ENCODE results near the gene MANSC4. TPM values are rescaled to one million over a fixed set of nuclear protein-coding genes. Genes with fewer than 3 reads are reported as not detected.

MANSC4 gene
- total and polyA plus RNA-seq, 2 donors = not detected

DNA sequence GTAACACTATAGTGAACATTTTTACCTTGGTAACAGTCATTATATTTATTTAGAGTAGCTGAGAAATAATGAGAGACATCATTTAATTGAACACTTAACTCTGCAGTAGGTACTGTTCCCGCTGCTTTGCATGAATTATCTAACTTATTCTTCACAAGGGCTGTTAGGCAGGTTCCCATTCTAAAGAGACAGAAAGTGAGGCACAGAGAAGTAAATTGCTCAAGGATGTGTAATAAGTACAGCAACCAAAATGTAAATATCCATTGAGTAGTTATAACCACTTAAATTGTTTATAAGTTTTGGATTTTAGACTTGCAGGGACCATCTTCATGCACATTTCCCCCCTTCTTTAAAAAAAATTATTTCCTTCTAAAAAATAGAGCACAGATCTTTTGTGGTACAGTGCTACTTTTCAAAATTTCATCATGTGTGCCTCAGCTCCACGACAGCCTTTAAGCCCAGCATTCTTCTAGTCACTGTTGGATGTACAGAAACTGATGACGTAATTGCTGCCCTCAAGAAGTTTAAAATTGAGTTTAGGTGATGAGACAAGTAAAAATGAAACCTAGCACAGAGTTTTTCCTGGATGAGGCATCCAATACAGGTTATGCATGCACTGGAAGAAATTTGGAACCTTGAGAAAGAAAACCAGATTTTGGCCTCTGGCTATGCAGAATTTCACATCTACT lies 6.0 kb upstream of the MANSC4 start:
- Histone ChIP-seq H3K27ac (ENCODE audit: low read depth) (no peak overlapping the region), H3K4me1 (ENCODE audit: insufficient read depth) (peaks cover 2% of the 10 kb centered on the region), H3K36me3 (ENCODE audit: insufficient read depth) (no peaks in the 10 kb centered on the region), H3K4me3 (ENCODE audit: low read depth, low read length) (no peak overlapping the region)
- DNase-seq (ENCODE audit: extremely low spot score) = no peak
- WGBS = 75% methylated on average over 3 of the region's 3 CpGs

DNA sequence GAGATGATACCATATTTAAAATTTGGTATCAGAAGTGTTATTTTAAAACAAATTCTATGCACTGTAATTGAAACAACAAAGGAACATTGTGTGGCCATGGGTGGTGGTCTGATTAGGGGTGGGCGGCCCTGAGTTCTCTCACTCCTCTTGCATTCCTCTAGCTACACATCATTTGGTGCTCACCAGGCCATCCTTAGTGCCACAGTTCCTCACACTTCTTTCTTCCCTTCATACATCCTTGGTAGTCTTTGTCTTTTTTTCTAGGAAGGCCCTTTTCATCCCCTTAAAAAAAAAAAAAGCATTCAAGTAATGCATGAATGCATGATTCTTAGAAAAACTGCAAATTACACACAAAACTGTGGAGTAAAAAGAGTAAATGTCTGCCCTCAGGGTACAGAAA lies 2.4 kb upstream of the MANSC4 start:
- H3K4me3 ChIP-seq (ENCODE audit: low read depth, low read length) = peak overlapping the region; percentile 3
- WGBS = 68% methylated on average over 1 of the region's 1 CpG
- no peak overlapping the region for H3K27ac ChIP-seq (ENCODE audit: low read depth)
- DNase-seq (ENCODE audit: extremely low spot score) = no peak
- no peaks in the 10 kb centered on the region for H3K36me3 ChIP-seq (ENCODE audit: insufficient read depth)
- H3K4me1 ChIP-seq (ENCODE audit: insufficient read depth) = peaks cover 2% of the 10 kb centered on the region

DNA sequence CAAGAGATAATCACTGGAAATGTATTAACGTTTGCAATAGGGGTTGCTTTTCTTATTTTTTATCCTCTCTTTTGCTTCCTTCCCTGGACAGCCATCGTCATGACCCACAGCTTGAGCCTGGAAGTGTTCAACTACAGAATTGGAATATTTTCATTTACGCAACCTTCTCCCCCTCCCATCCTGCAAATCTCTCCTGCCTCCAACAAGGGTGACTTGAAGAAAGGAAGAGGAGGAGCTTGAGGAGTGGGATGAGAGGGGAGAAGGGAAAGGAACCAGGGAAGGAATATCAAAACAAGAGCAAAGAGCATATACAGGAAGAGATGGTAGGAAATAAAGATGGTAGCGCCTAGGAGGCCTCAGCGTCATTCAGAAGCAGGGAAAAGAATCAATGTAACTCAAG lies 1.6 kb upstream of the MANSC4 start:
- no peaks in the 10 kb centered on the region for H3K36me3 ChIP-seq (ENCODE audit: insufficient read depth)
- peaks cover 2% of the 10 kb centered on the region for H3K4me1 ChIP-seq (ENCODE audit: insufficient read depth)
- DNase-seq (ENCODE audit: extremely low spot score) = no peak
- WGBS = 41% methylated on average over 5 of the region's 5 CpGs
- peak overlapping the region; percentile 25 for H3K27ac ChIP-seq (ENCODE audit: low read depth)
- H3K4me3 ChIP-seq (ENCODE audit: low read depth, low read length) = peak overlapping the region; percentile 71

DNA sequence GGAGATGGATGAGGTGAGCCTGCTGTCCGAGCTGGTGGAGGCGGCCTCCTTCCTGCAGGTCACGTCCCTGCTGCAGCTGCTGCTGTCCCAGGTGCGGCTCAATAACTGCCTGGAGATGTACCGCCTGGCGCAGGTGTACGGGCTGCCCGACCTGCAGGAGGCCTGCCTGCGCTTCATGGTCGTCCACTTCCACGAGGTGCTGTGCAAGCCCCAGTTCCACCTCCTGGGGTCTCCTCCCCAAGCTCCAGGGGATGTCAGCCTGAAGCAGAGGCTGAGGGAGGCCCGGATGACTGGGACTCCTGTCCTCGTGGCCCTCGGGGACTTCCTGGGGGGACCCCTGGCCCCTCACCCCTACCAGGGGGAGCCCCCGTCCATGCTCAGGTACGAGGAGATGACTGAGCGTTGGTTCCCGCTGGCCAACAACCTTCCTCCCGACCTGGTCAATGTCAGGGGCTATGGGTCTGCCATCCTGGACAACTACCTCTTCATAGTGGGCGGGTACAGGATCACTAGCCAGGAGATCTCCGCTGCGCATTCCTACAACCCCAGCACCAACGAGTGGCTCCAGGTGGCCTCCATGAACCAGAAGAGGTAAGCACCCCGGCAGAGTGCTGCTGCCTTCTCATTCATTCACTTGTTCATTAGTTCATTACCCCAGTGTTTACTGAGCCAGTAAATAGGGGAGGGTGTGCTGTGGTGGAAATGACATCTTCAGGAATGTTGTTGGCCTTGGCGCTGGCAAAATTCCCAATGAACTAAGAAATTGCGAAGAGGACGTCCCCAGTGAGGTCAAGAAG lies 774 bp upstream of the MANSC4 start:
- Histone ChIP-seq H3K27ac (ENCODE audit: low read depth) (peak overlapping the region; percentile 83), H3K4me3 (ENCODE audit: low read depth, low read length) (peak overlapping the region; percentile 71), H3K4me1 (ENCODE audit: insufficient read depth) (peaks cover 2% of the 10 kb centered on the region), H3K36me3 (ENCODE audit: insufficient read depth) (no peaks in the 10 kb centered on the region)
- 7% methylated on average over 27 of the region's 27 CpGs for WGBS
- no peak for DNase-seq (ENCODE audit: extremely low spot score)

DNA sequence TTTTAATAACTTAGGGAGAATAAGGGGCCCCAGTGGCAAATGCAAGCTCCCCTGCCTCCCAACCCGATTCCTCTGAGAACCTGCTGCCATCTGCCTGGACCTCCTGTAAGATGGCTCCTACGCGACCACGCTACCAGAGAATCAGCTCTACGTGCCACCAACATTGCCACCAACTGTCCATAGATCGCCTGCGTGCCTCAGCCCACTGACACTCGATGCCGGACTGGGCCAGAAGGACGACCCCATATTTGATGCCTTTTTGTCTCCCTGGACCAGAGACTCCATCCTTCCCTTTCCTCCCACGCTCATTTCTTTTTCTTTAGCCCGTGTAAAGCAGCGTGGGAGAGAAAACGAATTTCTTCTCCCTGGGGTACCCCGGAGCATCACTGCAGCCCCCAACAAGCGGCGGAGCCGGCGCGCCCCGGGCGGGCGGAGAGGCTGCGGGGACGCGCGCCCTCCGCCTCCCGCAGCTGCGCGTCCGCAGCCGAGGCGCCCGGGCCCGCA lies 568 bp downstream of the MANSC4 start:
- 2% methylated on average over 36 of the region's 36 CpGs for WGBS
- DNase-seq (ENCODE audit: extremely low spot score) = no peak
- peak overlapping the region; percentile 71 for H3K4me3 ChIP-seq (ENCODE audit: low read depth, low read length)
- H3K27ac ChIP-seq (ENCODE audit: low read depth) = peak overlapping the region; percentile 83
- H3K36me3 ChIP-seq (ENCODE audit: insufficient read depth) = no peaks in the 10 kb centered on the region
- H3K4me1 ChIP-seq (ENCODE audit: insufficient read depth) = peaks cover 2% of the 10 kb centered on the region

DNA sequence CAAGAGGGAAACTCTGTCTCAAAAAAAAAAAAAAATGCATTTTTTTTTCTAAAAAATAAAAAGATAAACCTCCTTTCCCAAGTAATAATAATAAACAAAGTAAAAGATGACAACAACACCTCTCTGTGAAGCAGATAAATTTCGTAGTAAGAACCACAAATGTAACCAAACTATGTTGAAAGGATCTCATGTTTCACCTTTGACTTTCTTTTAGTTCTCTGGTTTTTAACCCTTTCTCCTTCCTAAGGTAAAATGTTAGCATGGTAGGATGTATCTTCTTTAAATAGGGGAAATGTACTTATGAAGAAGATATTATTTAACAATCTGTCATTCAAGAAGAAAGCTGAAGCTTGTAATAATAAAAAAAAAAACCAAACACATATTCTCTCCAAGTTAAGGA lies 1.8 kb downstream of the MANSC4 start:
- no peak for DNase-seq (ENCODE audit: extremely low spot score)
- WGBS = 62% methylated on average over 1 of the region's 1 CpG
- no peak overlapping the region for H3K4me3 ChIP-seq (ENCODE audit: low read depth, low read length)
- no peak overlapping the region for H3K27ac ChIP-seq (ENCODE audit: low read depth)
- H3K36me3 ChIP-seq (ENCODE audit: insufficient read depth) = no peaks in the 10 kb centered on the region
- peaks cover 2% of the 10 kb centered on the region for H3K4me1 ChIP-seq (ENCODE audit: insufficient read depth)

DNA sequence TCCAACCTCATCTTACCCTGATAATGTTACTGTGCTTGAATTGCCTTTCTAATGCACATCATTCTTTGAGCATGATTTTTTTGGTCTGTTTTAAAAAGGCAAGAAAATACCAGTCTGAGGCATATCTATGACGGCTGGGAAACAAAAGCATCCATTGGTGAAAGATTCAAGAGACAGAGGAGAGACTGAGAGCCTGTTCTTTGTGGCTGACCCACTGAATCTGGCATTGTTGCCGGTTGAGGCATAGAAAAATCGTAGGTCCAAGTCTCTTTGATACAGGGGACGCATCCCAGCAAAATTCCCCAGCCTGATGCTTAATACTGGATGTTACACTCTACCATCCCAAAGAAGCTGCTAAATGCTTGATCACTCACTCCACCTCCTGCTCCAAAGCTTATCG lies 2.9 kb downstream of the MANSC4 start:
- Histone ChIP-seq H3K27ac (ENCODE audit: low read depth) (no peak overlapping the region), H3K4me3 (ENCODE audit: low read depth, low read length) (no peak overlapping the region), H3K36me3 (ENCODE audit: insufficient read depth) (no peaks in the 10 kb centered on the region), H3K4me1 (ENCODE audit: insufficient read depth) (peaks cover 2% of the 10 kb centered on the region)
- DNase-seq (ENCODE audit: extremely low spot score) = no peak
- WGBS = 83% methylated on average over 5 of the region's 5 CpGs

DNA sequence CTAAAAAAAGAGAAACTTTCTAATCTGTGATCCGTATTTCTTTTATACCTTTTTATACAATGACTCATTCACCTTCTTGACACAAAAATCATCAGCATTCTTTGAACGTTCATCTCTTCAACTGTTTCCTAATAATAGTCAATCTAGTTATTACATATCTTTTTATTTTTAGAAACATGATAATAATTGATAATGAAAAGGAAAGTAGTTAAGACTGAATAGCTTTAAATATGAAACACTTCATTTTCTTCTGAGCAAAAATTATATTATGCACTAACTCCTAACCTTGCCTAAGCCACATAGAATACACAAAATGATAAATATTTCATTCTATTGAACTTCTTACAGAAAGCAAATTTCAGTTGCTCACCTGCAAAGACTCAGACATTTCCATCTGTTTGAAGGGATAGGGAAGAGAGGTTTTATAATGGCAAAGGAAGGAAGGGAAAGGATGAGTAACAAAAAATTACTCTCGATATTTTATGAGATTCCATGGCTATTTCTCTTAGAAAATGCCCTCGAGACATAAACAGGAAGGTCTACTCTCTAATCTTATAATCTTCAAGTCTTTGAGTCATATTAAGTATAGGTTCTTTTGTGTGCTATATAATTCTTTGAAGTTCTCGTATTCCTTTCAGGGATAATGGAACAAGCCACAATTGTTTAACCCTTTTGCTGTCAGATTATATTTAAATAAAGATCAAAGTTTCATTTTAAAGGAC lies 7.5 kb downstream of the MANSC4 start:
- WGBS = 24% methylated on average over 5 of the region's 5 CpGs
- Histone ChIP-seq H3K36me3 (ENCODE audit: insufficient read depth) (no peaks in the 10 kb centered on the region), H3K4me1 (ENCODE audit: insufficient read depth) (no peaks in the 10 kb centered on the region), H3K27ac (ENCODE audit: low read depth) (no peak overlapping the region), H3K4me3 (ENCODE audit: low read depth, low read length) (no peak overlapping the region)
- no peak for DNase-seq (ENCODE audit: extremely low spot score)

DNA sequence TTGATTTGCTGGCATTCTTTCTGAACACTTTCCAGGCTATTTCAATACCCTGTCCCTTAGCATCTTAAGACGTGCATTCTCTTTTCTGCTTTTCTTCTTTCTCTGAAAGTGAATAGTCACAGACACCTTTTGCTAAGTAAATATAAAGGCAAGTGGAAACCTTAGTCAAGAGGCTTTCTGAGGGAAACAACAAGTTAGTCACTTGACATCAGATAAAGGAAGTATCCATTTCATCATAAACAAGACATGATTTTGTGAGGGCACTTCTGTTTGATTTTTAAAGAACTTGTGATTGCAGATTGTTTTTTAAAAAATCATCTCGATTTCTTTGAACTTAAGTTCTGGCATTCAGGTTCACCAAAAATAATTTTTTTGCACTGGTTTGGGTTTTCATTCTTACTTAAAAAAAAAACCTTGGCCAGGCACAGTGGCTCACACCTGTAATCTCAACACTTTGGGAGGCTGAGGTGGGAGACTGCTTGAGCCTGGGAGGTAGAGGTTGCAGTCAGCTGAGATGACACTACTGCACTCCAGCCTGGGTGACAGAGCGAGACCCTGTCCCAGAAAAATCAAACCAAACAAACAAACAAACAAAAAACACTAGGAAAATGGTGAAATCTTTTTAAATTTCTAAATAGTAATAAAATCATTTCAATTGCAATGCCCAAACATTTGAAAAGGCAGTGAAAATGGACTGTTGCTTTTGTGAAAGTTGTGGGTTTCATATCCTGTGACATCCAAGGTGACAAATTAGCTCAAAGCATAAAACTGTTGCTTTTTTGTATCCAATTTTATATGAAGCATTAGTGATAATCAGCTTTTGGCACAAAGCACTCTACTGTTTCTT lies 8.3 kb downstream of the MANSC4 start:
- H3K4me1 ChIP-seq (ENCODE audit: insufficient read depth) = no peaks in the 10 kb centered on the region
- no peak for DNase-seq (ENCODE audit: extremely low spot score)
- no peak overlapping the region for H3K4me3 ChIP-seq (ENCODE audit: low read depth, low read length)
- 79% methylated on average over 3 of the region's 3 CpGs for WGBS
- H3K27ac ChIP-seq (ENCODE audit: low read depth) = no peak overlapping the region
- H3K36me3 ChIP-seq (ENCODE audit: insufficient read depth) = no peaks in the 10 kb centered on the region

DNA sequence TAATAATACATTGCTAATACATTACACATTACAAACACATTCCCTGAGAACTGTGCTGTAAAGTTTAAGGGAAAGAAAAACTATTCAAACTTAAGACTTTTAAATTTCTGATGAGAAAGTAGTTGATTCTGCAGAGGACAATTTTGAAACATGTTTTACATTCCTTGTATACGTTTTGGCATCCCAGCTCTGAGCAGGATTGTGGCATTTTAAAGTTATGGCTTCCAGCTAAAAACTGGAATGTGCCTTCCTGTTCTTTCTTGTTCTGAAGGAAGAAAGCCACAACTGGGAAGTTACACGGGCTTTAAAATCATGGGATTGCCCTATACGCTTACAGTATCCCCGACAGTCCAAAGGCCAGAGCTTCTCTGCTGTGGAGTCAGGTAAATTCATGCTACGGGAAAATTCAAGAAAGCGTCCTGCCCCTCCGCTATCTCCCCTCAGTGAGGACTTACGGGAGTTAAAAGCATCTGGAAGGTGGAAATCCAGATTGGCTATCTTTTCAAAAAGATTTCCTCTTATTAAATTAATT lies 10.8 kb downstream of the MANSC4 start:
- no peak overlapping the region for H3K4me3 ChIP-seq (ENCODE audit: low read depth, low read length)
- H3K36me3 ChIP-seq (ENCODE audit: insufficient read depth) = no peaks in the 10 kb centered on the region
- WGBS = 76% methylated on average over 8 of the region's 8 CpGs
- DNase-seq (ENCODE audit: extremely low spot score) = no peak
- no peaks in the 10 kb centered on the region for H3K4me1 ChIP-seq (ENCODE audit: insufficient read depth)
- H3K27ac ChIP-seq (ENCODE audit: low read depth) = no peak overlapping the region

DNA sequence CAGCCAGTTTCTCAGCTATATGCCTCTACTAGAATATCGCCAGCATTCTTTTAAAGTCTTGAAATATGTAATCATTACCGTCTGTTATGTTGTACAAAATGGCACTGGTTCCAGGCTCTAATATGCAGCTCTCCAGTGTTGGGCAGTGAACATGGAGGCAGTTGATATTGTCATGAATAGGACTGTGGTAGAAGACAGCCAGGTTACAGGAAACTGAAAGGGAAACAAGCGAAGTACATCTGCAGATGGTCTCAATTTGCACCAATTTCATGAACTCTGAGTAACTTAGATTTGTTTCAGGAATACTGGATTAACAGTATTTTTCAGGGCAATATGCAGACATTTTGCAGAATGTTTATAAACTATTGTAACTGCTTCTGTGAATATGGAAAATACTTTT lies 13.4 kb downstream of the MANSC4 start:
- Histone ChIP-seq H3K4me3 (ENCODE audit: low read depth, low read length) (no peak overlapping the region), H3K27ac (ENCODE audit: low read depth) (no peak overlapping the region), H3K4me1 (ENCODE audit: insufficient read depth) (no peaks in the 10 kb centered on the region), H3K36me3 (ENCODE audit: insufficient read depth) (no peaks in the 10 kb centered on the region)
- 86% methylated on average over 3 of the region's 3 CpGs for WGBS
- DNase-seq (ENCODE audit: extremely low spot score) = no peak

DNA sequence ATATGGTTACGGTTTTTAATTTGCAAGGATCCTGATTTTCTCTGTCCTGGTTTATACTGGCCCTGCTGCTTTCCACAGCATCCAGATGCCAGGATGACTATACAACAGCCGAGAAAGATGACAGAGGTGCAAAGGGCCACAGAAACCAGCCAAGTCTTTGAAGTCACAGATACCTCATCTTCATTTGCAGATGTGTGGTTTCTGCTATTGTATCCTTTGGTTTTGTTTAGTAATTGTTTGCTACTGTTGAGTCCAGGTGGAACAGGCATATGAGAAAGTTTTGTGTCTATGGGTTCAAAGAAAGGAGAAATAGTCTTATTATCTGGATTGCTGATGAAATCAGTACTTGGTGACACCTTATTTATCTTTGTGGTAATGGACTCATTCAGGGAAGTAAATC lies 17.3 kb downstream of the MANSC4 start:
- no peaks in the 10 kb centered on the region for H3K4me1 ChIP-seq (ENCODE audit: insufficient read depth)
- DNase-seq (ENCODE audit: extremely low spot score) = no peak
- H3K27ac ChIP-seq (ENCODE audit: low read depth) = no peak overlapping the region
- H3K36me3 ChIP-seq (ENCODE audit: insufficient read depth) = no peaks in the 10 kb centered on the region
- no peak overlapping the region for H3K4me3 ChIP-seq (ENCODE audit: low read depth, low read length)
- 92% methylated on average over 2 of the region's 2 CpGs for WGBS

DNA sequence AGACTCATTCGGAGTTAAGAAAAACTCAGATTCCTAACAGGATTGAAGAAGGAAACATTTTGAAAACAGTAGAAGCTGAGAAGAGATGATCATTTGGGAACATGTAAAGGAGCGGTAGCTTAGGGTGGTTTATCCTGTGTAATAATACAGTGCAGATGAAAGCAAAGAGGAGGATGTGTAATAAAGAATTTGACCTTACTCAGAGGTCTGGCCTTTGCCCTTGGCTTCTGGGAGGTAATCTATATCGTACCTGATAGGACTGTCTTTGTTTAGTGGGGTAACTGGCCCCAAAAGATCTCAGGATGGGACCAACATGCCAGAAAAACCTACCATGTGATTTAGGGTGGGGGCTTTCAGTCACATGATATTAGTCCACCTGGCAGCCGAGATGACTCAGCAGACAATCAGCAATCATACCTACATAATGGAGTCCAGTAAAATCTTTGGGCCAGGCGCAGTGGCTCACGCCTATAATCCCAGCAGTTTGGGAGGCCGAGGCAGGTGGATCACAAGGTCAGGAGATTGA lies 23.3 kb downstream of the MANSC4 start:
- Histone ChIP-seq H3K36me3 (ENCODE audit: insufficient read depth) (peaks cover 2% of the 10 kb centered on the region), H3K27ac (ENCODE audit: low read depth) (no peak overlapping the region), H3K4me3 (ENCODE audit: low read depth, low read length) (no peak overlapping the region), H3K4me1 (ENCODE audit: insufficient read depth) (peaks cover under 1% of the 10 kb centered on the region)
- no peak for DNase-seq (ENCODE audit: extremely low spot score)
- 95% methylated on average over 7 of the region's 7 CpGs for WGBS
